ENCODE data around the gene TSPAN13. TPM values are rescaled to one million over a fixed set of nuclear protein-coding genes. Genes with fewer than 3 reads are reported as not detected.

TSPAN13 gene
- under 1 TPM; 0.63 to 0.90 TPM for total RNA-seq

DNA sequence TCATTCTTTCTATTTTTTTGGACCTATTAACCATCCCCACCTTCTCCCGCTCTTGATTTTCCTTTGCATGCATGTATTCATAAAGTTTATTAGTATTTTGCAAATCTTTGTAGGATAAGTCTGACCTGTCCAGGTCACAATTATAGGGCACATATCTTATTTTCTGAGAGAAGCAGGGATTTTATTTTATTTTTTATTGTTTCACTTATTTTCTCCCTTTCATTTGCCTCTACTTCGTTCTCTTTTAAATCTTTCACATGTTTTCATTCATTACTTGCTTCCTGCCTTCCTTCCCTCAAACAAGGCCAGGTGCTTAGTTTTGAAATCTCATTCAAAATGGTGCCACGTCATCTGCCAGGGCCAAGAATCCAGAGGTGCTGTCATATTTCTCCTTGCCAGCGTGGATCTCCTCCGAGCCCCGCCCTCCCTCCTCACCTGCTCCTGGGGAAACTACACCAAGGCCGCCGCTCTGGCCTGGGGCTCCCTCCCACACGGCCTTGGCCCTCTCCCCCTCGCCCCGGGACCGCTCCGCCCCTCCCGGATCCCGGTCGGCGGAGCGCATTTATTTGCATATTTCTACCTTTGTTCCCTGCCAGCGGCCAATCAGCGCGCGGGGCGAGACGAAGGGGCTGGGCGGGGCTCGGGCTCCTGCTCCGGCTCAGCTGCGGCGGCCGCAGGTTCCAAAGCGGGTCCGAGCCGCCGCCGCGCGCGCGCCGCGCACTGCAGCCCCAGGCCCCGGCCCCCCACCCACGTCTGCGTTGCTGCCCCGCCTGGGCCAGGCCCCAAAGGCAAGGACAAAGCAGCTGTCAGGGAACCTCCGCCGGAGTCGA, at the start of gene TSPAN13:
TSPAN13 (plus strand) TSS at position 654 of the 830 bp plus-strand sequence. CDS start 213 bp downstream, outside the sequence.
- ChIA-PET CTCF (no interaction called here), POLR2A (no interaction called here)

DNA sequence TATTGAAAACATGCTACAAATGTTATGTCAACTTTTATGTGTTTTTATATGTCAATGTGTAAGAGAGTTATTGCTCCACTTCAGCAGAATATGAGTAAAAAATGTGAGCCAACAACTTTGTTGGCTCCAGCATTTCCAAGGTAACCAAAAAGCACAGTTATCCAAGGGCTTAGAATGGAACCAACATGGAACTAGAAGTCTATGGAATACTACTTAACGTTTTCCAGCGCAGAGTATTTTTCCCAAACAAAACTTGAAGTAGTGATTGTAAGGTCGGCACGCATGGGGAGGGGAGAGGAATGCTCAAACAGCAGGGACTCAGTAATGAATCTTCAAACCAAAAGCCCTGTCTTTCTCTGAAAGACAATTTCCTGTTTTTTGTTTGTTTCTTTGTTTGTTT, 45.0 kb upstream of the TSPAN13 start:
- POLR2A ChIA-PET: no interaction called here
- CTCF ChIA-PET: no interaction called here

DNA sequence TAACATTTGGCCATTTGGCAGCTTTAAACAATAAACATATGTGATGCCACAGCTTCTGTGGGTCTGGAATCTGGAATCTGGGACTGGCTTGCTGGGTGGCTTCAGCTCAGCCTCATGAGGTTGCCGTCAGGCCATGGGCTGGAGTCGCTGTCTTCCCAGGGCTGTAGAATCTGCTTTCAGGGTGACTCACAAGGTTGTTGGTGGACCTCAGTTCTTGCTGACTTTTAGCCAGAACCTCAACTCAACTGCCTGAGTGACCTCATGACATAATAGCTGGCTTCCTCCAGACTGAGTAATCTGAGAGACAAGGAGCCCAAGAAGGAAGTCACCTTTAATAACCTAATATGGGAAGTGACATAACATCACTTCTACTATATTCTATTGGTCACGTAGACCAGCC, 44.6 kb upstream of the TSPAN13 start:
- CTCF ChIA-PET: no interaction called here
- POLR2A ChIA-PET: no interaction called here

DNA sequence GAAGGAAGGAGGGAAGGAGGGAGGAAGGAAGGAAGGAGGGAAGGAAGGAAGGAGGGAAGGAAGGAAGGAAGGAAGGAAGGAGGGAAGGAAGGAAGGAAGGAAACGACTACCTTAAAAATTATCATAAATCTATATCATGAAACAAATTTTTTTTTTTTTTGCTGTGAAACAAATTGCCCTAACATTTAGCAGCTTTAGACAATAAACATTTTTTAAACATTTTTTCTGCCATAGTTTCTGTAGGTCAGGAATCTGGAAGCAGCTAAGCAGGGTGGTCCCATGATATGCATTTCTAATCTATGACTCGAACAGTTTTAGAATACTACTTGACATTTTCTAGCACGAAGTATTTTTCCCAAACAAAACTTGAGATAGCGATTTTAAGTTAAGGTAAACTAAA, 42.9 kb upstream of the TSPAN13 start:
- CTCF ChIA-PET: no interaction called here
- POLR2A ChIA-PET: no interaction called here

DNA sequence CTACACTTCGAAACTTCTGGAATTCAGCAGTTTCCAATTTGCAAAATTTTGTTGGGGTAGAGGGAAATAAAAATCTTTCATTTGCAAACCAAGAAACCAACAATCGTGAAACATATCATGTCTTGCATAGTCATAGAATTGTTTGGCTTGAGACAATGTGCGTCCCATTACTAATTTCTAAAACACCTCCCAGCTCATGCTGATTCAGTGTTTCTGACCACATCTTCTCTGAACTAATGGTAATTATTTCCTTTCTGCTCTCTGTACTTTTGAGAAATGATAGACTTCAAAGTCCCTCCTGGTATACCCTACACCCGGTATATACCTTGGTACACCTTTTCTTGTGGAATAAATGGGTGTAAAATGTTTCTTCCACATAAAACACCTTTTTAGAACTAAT, 41.8 kb upstream of the TSPAN13 start:
- CTCF ChIA-PET: no interaction called here
- POLR2A ChIA-PET: no interaction called here

DNA sequence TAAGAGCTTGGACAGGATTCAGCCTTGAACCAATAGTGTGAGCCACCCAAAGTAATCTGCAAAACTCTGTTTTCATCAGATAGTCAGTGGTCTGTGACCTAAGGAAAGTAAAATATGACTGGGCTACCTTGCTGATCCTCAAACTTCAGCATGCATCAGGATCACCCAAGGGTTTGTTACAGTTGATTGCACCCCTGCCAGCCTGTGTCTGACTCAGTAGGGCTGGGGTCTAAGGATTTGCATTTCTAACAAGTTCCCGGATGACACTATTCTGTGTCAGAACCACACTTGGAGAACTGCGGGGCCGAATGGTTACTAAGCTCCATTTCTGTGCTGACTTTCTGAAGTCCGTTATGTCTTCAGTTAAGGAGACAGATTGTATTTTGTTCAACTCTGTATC, 40.6 kb upstream of the TSPAN13 start:
- POLR2A ChIA-PET: no interaction called here
- CTCF ChIA-PET: interaction anchor here (0.7 kb wide), 1 partner anchor 17 kb away, joined by 5 read pairs; no protein-coding TSS in a partner anchor

DNA sequence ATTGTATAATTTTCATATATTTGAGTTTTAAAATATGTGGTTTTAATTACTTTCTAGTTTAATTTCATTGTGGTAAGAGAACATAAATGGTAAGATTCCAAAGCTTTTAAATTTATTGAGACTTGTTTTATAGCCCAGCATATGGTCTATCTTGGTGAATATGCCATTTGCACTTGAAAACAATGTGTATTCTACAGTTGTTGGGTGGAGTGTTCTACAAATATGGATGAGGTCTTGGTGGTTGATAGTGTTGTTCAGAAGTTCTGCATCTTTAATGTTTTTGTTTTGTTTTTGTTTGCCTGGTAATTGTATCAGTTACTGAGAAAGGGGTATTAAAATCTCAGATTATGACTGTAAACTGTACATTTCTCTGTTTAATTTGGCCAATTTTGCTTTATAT, 37.6 kb upstream of the TSPAN13 start:
- ChIA-PET POLR2A (no interaction called here), CTCF (no interaction called here)

DNA sequence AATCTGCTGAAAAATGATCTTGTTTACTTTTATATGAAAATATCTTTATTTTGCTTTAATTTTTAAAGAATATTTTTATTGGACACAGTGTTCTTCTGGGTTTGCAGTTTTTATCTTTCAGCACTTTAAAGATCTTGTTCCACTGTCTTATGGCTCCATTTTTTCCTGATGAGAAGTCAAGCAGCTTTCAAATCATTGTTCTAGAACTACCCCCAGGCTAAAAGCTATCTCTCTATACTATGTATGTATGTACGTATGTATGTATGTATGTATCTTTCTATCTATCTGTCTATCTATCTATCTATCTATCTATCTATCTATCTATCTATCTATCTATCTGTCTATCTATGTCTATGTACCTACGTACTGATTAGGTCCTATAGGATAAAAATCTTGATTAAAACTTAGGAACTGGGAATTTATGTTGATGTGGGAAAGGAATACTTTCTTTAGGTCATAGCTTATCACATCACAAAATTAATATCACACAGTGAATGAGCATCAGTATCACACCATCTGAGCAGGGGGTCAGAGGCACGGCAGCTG, 35.4 kb upstream of the TSPAN13 start:
- POLR2A ChIA-PET: no interaction called here
- CTCF ChIA-PET: no interaction called here

DNA sequence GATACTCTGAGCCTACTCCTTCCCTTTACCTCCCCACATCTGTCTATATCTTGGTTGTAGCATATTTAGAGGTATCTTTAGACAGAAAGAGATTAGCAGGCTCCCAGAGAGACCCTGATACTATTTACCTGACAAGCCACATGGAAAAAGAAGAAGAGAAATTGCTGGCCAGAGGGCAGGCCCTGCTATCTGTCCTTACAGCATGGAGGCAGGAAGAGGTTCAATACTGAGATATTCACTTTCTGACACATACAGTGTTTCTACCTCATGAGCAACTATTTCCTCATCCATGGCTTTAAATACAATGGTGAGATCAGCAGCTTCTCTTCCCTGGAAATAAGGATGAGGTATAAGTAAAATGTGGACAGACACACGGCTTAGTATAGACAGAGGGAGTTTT, 33.9 kb upstream of the TSPAN13 start:
- POLR2A ChIA-PET: no interaction called here
- CTCF ChIA-PET: no interaction called here

DNA sequence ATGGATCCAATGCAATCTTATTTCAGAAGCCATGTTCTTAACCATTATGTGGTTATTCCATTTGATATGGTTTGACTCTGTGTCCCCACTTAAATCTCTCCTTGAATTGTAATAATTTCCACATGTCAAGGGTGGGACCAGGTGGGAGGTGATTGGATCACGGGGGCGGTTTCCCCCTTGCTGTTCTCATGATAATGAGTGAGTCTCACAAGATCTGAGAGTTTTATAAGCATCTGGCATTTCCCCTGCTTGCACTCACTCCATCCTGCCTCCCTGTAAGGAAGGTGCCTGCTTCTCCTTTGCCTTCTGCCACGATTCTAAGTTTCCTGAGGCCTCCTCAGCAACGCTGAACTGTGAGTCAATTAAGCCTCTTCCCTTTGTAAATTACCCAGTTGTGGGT, 32.0 kb upstream of the TSPAN13 start:
- ChIA-PET POLR2A (no interaction called here), CTCF (no interaction called here)

DNA sequence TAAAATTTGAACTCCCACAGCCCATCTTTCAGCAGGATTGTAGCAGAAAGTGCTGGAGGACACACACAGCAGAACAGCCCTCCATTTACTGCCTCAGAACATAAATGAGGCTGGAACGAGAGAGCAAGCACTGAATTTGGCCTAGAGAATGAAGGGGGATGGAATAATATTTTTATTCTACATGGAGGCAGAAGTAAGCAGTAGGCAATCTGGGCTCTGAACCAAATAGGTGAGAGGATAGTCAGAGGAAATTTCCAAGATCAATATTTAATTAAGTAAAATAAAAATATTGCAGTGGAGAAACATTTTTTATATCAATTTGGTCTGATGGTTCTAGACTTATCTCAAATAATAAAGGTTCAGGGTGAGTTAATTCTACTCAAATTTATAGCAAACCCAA, 29.2 kb upstream of the TSPAN13 start:
- CTCF ChIA-PET: interaction anchor here (0.7 kb wide), 1 partner anchor 29 kb away, joined by 3 read pairs; no protein-coding TSS in a partner anchor
- POLR2A ChIA-PET: no interaction called here

DNA sequence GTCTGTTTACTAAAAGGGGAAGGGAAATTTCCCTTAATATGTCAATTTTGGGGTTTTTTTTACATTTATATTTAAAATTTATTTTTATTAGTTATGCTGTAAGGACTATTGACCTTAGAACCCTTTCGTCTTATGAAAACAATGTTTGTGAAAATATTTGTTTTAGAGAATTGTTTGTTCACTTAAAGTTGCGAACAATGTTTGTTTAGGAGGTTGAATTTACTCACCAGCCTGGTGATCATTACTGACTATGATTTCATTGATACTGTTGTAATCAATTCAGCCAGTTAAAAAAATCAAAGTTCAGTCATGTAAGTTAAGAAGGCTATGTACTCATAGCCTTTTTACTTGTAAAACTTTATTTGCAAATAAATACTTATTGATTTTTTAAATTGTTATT, 27.4 kb upstream of the TSPAN13 start:
- POLR2A ChIA-PET: no interaction called here
- CTCF ChIA-PET: no interaction called here

DNA sequence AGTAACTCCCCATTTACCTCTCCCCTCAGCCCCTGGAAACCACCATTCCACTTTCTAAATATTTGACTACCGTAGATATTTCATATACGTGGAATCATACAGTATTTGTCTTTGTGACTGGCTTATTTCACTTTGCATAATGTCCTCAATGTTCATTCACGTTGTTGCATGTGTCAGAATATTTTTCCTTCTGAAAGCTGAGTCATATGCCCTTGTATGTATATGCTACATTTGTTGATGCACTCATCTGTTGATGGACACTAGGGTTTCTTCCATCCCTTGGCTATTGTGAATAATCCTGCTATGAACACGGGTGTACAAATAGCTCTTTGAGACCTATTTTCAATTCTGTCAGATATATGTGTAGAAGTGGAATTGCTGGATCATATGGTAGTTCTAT, 25.8 kb upstream of the TSPAN13 start:
- POLR2A ChIA-PET: no interaction called here

DNA sequence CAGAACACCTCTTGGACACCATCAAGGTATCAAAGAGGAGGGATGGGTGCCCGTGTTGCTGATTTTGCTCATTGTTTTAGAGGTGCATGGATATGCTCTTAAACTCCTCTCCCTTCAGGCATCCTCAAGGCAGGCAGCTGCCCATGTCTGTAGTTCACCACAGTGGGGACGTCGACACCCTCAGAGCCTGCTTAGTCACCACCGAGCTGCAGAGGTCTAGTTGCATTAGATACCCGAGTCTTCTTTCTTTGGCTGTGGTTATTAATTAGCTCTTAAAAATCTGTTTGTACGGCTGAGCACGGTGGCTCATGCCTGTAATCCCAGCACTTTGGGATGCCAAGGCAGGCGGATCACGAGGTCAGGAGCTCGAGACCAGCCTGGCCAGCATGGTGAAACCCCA, 24.7 kb upstream of the TSPAN13 start:
- CTCF ChIA-PET: no interaction called here
- POLR2A ChIA-PET: no interaction called here

More for the DNA sequence above, 25.8 kb upstream of the TSPAN13 start:
- CTCF ChIA-PET: no interaction called here

DNA sequence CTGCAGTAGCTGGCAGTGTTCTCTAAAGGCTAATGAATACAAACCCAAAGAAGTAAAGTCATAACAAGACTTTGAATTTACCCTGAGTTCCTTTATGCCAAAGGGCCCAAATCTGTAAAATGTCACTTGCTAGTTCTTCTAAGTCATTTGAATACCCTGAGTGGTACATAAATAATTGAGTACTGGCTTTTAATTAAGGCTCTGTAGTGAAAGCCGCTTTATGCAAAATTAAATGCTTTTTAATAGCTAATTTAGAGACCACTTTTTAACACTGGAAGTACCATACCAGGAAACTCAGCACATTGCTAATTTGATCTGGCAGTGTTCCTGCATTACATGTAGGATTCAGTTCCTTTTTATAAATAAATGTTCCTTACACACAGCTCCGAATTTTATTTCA, 24.0 kb upstream of the TSPAN13 start:
- POLR2A ChIA-PET: interaction anchor here (0.6 kb wide), 1 partner anchor 20 kb away, joined by 6 read pairs; no protein-coding TSS in a partner anchor
- CTCF ChIA-PET: no interaction called here

DNA sequence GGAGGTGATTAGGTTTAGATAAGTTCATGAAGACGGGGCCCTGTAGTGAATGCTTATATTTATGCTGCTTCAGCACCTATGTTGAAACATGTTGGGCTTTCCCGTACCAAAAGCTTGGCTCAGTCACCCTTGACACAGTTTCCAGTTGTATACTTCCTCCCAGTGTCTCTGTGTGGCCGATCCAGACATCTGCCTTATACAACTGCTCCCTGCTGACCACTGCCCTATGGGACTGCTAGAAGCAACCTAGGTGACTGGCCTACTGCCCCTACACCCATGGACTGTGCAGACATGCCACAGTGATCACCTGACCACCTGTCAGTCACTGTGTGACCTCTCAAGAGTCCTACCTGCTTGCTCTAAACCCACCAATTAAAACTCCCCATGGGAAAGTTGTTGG, 22.6 kb upstream of the TSPAN13 start:
- ChIA-PET POLR2A (no interaction called here), CTCF (no interaction called here)

DNA sequence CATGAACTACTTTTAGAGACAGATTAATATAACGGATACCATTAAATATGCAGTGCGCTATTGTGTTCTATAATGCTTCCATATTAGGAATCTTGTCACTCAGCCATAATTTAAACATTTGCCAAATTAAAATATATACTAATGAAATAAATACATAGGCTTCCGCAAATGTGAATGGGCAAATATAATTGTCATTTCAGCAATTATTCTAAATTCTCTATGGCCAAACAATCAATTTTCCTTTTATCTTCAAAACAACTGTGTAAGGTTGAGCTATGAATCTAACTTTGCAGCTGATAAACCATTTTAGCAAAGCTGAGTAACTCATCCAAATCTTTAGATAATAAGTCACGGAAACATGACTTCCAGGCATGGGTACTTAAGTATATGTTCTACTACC, 20.7 kb upstream of the TSPAN13 start:
- ChIA-PET POLR2A (no interaction called here), CTCF (no interaction called here)

DNA sequence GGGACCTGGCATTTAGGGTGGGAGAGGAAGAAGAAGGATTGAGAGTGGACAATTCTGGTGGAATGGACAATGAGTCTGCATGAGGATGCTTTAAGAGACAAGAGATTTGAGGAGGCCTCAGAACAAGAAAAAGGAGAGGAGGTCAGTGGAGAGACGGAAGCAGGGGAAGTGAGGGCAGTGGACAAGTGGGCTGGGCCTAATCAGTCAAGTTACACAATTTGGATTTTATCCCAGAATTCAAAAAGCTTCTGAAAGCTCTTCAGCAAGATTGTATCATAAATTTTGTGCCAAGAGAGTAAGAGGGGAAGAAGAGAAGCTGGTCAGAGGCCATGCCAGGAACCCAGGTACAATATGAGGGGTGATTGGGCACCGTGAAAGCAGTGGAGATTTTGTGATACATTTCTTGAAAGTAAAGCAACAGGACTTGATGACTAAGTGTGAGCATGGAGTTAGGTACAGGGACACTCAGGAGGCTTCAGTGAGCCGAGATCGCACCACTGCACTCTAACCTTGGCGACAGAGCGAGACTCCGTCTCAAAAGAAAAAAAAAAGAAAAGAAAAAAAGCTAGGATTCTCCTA, 19.3 kb upstream of the TSPAN13 start:
- ChIA-PET POLR2A (interaction anchor here (0.6 kb wide), 1 partner anchor 16 kb away, joined by 3 read pairs; no protein-coding TSS in a partner anchor), CTCF (no interaction called here)

DNA sequence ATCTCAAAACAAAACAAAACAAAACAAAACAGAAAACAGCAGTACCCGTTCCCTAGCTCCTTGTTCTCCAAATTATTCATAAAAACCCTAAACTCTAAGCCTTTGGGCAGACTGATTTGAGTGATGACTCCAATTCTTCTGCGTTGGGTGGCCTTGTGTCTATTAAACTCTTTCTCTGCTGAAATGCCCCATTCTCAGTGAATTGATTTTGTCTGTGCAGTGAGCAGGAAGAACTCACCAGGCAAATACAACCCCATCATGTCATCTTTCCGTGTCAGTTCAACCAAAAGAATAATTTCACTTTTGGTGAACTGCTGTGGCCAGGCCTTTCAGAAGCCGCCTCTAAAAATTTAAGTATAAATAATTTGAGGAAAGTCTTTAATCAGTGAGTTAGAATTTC, 18.5 kb upstream of the TSPAN13 start:
- ChIA-PET POLR2A (no interaction called here), CTCF (no interaction called here)

DNA sequence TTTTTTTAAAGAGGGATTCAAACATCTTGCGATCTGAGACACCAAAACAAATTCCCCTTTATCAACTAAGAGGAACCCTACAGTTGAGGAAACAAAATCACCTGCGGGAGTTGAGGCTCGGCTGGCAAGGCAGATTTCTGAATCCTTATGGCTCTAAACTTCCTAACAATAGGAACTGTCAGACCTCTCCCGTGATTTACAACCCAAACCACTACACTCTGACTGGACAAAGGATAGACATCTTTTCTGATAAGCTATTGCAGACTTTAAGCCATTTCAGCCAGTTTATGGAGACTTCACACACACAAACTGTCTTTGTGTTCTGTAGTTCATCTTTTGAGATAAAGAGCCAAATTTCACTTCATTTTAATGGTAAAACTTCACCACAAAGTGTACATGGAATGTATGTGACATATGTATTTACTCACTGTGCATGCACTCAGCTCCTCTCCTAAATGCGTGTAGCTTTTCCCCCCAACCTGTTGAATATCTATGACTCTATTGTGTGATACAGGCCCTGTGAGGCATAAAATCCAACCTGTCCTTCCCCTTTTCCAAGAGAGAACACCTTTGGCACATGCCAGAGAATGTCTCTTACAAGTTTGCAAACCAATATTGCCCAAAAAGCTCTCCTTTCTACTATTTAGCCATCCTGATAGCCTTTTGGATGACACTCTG, 15.4 kb upstream of the TSPAN13 start:
- ChIA-PET POLR2A (no interaction called here), CTCF (no interaction called here)

Data from activated CD8-positive, alpha-beta memory T cell treated with anti-CD3 and anti-CD28 coated beads for 36 hours (primary cell).